MG63 (cell line): ENCODE results near the gene ABHD10. TPM values are rescaled to one million over a fixed set of nuclear protein-coding genes. Genes with fewer than 3 reads are reported as not detected.

Experiments used
- DNase-seq: peaks from one replicate; pipeline ENCODE4 v3.0.0-alpha.2; 2020
- H3K27me3 ChIP-seq: fragments of 250-450 bp; sonication (Bioruptor Pico); 2 replicates; pipeline ENCODE4 v1.5.1; 2020; ENCODE audit warnings: mild to moderate bottlenecking, moderate library complexity
- H3K36me3 ChIP-seq: fragments of 250-450 bp; sonication (Bioruptor Pico); 2 replicates; pipeline ENCODE4 v1.5.1; 2020; ENCODE audit warnings: mild to moderate bottlenecking, moderate library complexity
- H3K4me3 ChIP-seq: fragments of 250-450 bp; sonication (Bioruptor Pico); 2 replicates; pipeline ENCODE4 v1.5.1; 2020; ENCODE audit warnings: mild to moderate bottlenecking, moderate library complexity
- H3K9me3 ChIP-seq: fragments of 250-450 bp; sonication (Bioruptor Pico); 2 replicates; pipeline ENCODE4 v1.5.1; 2020; ENCODE audit warnings: mild to moderate bottlenecking, moderate library complexity
- total RNA-seq: library from RNA; depleted of rRNA; stranded (reverse); fragments of >200 nt; shearing (Covaris generic); gene quantifications from 2 replicates; pipeline ENCODE4 v1.2.3, GENCODE V29; 2014; ENCODE audit warnings: low replicate concordance; rRNA removed

ABHD10 gene
- total RNA-seq: 40.1 and 78.2 TPM in 2 replicates

GRCh38 chr3:111978583-111979433, at the start of gene ABHD10:
Gene ABHD10 (plus strand): TSS chr3:111979026. CDS start chr3:111979062, 36 bp downstream.
- H3K36me3 ChIP-seq: peaks cover 3% of the 10 kb centered on the region
- DNase-seq: peak; percentile 95
- H3K4me3 ChIP-seq: peak within 1 kb of the TSS; percentile 98
- no peaks in the 10 kb centered on the region for H3K27me3 ChIP-seq
- H3K9me3 ChIP-seq: no peaks in the 10 kb centered on the region

GRCh38 chr3:111929484-111929883, 49.3 kb upstream of the ABHD10 start:
- no peak for DNase-seq
- Histone ChIP-seq H3K36me3 (peaks cover 24% of the 10 kb centered on the region), H3K4me3 (no peak overlapping the region), H3K9me3 (peaks cover 4% of the 10 kb centered on the region; the same call in 1 of the 2 replicates), H3K27me3 (no peaks in the 10 kb centered on the region)

- H3K36me3 ChIP-seq: peaks cover 20% of the 10 kb centered on the region
- no peak overlapping the region for H3K4me3 ChIP-seq
- no peak for DNase-seq
- H3K9me3 ChIP-seq: peaks cover 4% of the 10 kb centered on the region; the same call in 1 of the 2 replicates
- no peaks in the 10 kb centered on the region for H3K27me3 ChIP-seq
Observed at GRCh38 chr3:111932946-111933345, 45.9 kb upstream of the ABHD10 start.

- peaks cover 43% of the 10 kb centered on the region for H3K36me3 ChIP-seq
- no peaks in the 10 kb centered on the region for H3K27me3 ChIP-seq
- peak; percentile 41 for DNase-seq
- H3K4me3 ChIP-seq: no peak overlapping the region
- H3K9me3 ChIP-seq: peaks cover 4% of the 10 kb centered on the region; the same call in 1 of the 2 replicates
Observed at GRCh38 chr3:111936191-111936841, 42.5 kb upstream of the ABHD10 start.

GRCh38 chr3:111936967-111937366, 41.9 kb upstream of the ABHD10 start:
- H3K4me3 ChIP-seq: no peak overlapping the region
- H3K9me3 ChIP-seq: peaks cover 4% of the 10 kb centered on the region; the same call in 1 of the 2 replicates
- no peaks in the 10 kb centered on the region for H3K27me3 ChIP-seq
- DNase-seq: no peak
- H3K36me3 ChIP-seq: peaks cover 43% of the 10 kb centered on the region

GRCh38 chr3:111937871-111938270, 41.0 kb upstream of the ABHD10 start:
- H3K36me3 ChIP-seq: peaks cover 39% of the 10 kb centered on the region
- peaks cover 4% of the 10 kb centered on the region; the same call in 1 of the 2 replicates for H3K9me3 ChIP-seq
- no peak for DNase-seq
- H3K4me3 ChIP-seq: no peak overlapping the region
- H3K27me3 ChIP-seq: no peaks in the 10 kb centered on the region

- Histone ChIP-seq H3K36me3 (peaks cover 27% of the 10 kb centered on the region), H3K9me3 (no peaks in the 10 kb centered on the region), H3K4me3 (no peak overlapping the region), H3K27me3 (no peaks in the 10 kb centered on the region)
- DNase-seq: no peak
Observed at GRCh38 chr3:111939873-111940272, 39.0 kb upstream of the ABHD10 start.

- no peaks in the 10 kb centered on the region for H3K9me3 ChIP-seq
- H3K36me3 ChIP-seq: peaks cover 29% of the 10 kb centered on the region
- no peak for DNase-seq
- H3K27me3 ChIP-seq: no peaks in the 10 kb centered on the region
- no peak overlapping the region for H3K4me3 ChIP-seq
Observed at GRCh38 chr3:111943533-111943932, 35.3 kb upstream of the ABHD10 start.

- Histone ChIP-seq H3K36me3 (peaks cover 26% of the 10 kb centered on the region), H3K27me3 (no peaks in the 10 kb centered on the region)
- no peak for DNase-seq
Observed at GRCh38 chr3:111944372-111944771, 34.5 kb upstream of the ABHD10 start.

GRCh38 chr3:111947231-111947630, 31.6 kb upstream of the ABHD10 start:
- H3K9me3 ChIP-seq: no peaks in the 10 kb centered on the region
- DNase-seq: no peak
- peaks cover 9% of the 10 kb centered on the region; the same call in 1 of the 2 replicates for H3K36me3 ChIP-seq
- H3K4me3 ChIP-seq: no peak overlapping the region
- no peaks in the 10 kb centered on the region for H3K27me3 ChIP-seq

More at GRCh38 chr3:111944372-111944771, 34.5 kb upstream of the ABHD10 start:
- H3K4me3 ChIP-seq: no peak overlapping the region
- H3K9me3 ChIP-seq: no peaks in the 10 kb centered on the region

GRCh38 chr3:111948786-111949185, 30.0 kb upstream of the ABHD10 start:
- Histone ChIP-seq H3K36me3 (peaks cover 12% of the 10 kb centered on the region; the same call in 1 of the 2 replicates), H3K27me3 (no peaks in the 10 kb centered on the region), H3K9me3 (no peaks in the 10 kb centered on the region), H3K4me3 (no peak overlapping the region)
- no peak for DNase-seq

GRCh38 chr3:111949712-111950111, 29.1 kb upstream of the ABHD10 start:
- H3K27me3 ChIP-seq: no peaks in the 10 kb centered on the region
- H3K9me3 ChIP-seq: no peaks in the 10 kb centered on the region
- H3K36me3 ChIP-seq: peaks cover 9% of the 10 kb centered on the region; the same call in 1 of the 2 replicates
- H3K4me3 ChIP-seq: no peak overlapping the region
- no peak for DNase-seq

GRCh38 chr3:111951032-111951431, 27.8 kb upstream of the ABHD10 start:
- H3K9me3 ChIP-seq: no peaks in the 10 kb centered on the region
- peaks cover 9% of the 10 kb centered on the region; the same call in 1 of the 2 replicates for H3K36me3 ChIP-seq
- no peaks in the 10 kb centered on the region for H3K27me3 ChIP-seq

GRCh38 chr3:111952086-111952485, 26.7 kb upstream of the ABHD10 start:
- H3K4me3 ChIP-seq: no peak overlapping the region
- peaks cover 7% of the 10 kb centered on the region; the same call in 1 of the 2 replicates for H3K36me3 ChIP-seq
- no peaks in the 10 kb centered on the region for H3K9me3 ChIP-seq
- no peak for DNase-seq
- H3K27me3 ChIP-seq: no peaks in the 10 kb centered on the region

More at GRCh38 chr3:111951032-111951431, 27.8 kb upstream of the ABHD10 start:
- DNase-seq: no peak
- H3K4me3 ChIP-seq: no peak overlapping the region

GRCh38 chr3:111952866-111953450, 25.9 kb upstream of the ABHD10 start:
- Histone ChIP-seq H3K27me3 (no peaks in the 10 kb centered on the region), H3K36me3 (peaks cover 7% of the 10 kb centered on the region; the same call in 1 of the 2 replicates), H3K9me3 (no peaks in the 10 kb centered on the region), H3K4me3 (no peak overlapping the region)
- no peak for DNase-seq

GRCh38 chr3:111954228-111954990, 24.4 kb upstream of the ABHD10 start:
- H3K36me3 ChIP-seq: peaks cover 7% of the 10 kb centered on the region; the same call in 1 of the 2 replicates
- no peaks in the 10 kb centered on the region for H3K27me3 ChIP-seq
- DNase-seq: peak; percentile 53
- H3K9me3 ChIP-seq: no peaks in the 10 kb centered on the region
- H3K4me3 ChIP-seq: no peak overlapping the region
